ENCODE measurements around the gene RAF1. TPM values are rescaled to one million over a fixed set of nuclear protein-coding genes. Genes with fewer than 3 reads are reported as not detected.

Gene RAF1
- total and polyA plus RNA-seq, 2 donors (not counting 3 experiments of a cell fraction or from before 2014, with no cell fraction given), result 73.8 to 86.2 TPM

- no TSS peak for BruUV-seq (replicated peaks)
- Histone ChIP-seq H3K36me3 (ENCODE audit: control insufficient read depth in 2 of 2, extremely low read depth in 1 of 2, insufficient read depth in 2 of 2, low read length in 2 of 2) (no peaks in the 10 kb centered on the region), H2AFZ (ENCODE audit: low read depth, low read length) (no peak overlapping the region), H3K9me1 (replicated peaks; ENCODE audit: control insufficient read depth, extremely low read depth, insufficient read depth, low read length) (no peaks in the 10 kb centered on the region), H3K4me2 (ENCODE audit: insufficient read depth, low read length) (no peak overlapping the region), H3K4me1 (ENCODE audit: control insufficient read depth, extremely low read depth, insufficient read depth, low read length) (no peaks in the 10 kb centered on the region), H3K9me3 (replicated peaks; ENCODE audit: control insufficient read depth, insufficient read depth, low read length) (no peaks in the 10 kb centered on the region), H3K4me3 (replicated peaks in 1 of 3; ENCODE audit: insufficient read depth in 1 of 3, low read depth in 1 of 3, low read length in 3 of 3) (no peak overlapping the region), H3K9ac (replicated peaks; ENCODE audit: extremely low read depth, insufficient read depth, low read length) (no peak overlapping the region), H3K27me3 (ENCODE audit: control insufficient read depth in 2 of 2, insufficient read depth in 2 of 2, low read length in 2 of 2) (no peaks in the 10 kb centered on the region), H4K20me1 (replicated peaks; ENCODE audit: control insufficient read depth, extremely low read depth, insufficient read depth, low read length) (no peaks in the 10 kb centered on the region), H3K79me2 (ENCODE audit: control insufficient read depth, insufficient read depth, low read length) (no peaks in the 10 kb centered on the region), H3K27ac (ENCODE audit: insufficient read depth, low read depth, low read length) (no peak overlapping the region)
- FAIRE-seq, result no peak
- dilution Hi-C loops (cut with MboI; ENCODE audit: extremely low pct_ligation_motif_present, low sequenced_read_pairs), result no loop called here
- intact Hi-C loops (cut with micrococcal nuclease), result loop anchor here (1.0 kb wide), 2 partner anchors 14 to 186 kb away; no protein-coding TSS in a partner anchor
- TF ChIP-seq EZH2 (IDR thresholded peaks at IDR 0.05; ENCODE audit: borderline replicate concordance, low read depth, low read length, severe bottlenecking), result no peak
- TF ChIP-seq, protein P1, sequence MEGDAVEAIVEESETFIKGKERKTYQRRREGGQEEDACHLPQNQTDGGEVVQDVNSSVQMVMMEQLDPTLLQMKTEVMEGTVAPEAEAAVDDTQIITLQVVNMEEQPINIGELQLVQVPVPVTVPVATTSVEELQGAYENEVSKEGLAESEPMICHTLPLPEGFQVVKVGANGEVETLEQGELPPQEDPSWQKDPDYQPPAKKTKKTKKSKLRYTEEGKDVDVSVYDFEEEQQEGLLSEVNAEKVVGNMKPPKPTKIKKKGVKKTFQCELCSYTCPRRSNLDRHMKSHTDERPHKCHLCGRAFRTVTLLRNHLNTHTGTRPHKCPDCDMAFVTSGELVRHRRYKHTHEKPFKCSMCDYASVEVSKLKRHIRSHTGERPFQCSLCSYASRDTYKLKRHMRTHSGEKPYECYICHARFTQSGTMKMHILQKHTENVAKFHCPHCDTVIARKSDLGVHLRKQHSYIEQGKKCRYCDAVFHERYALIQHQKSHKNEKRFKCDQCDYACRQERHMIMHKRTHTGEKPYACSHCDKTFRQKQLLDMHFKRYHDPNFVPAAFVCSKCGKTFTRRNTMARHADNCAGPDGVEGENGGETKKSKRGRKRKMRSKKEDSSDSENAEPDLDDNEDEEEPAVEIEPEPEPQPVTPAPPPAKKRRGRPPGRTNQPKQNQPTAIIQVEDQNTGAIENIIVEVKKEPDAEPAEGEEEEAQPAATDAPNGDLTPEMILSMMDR (IDR thresholded peaks at IDR 0.05; ENCODE audit: extremely low read depth in 1 of 2, insufficient read depth in 1 of 2, low read depth in 1 of 2, low read length in 2 of 2), result no peak
- TF ChIP-seq POLR2AphosphoS5 (IDR thresholded peaks at IDR 0.05; ENCODE audit: insufficient read depth, low read depth, low read length), result no peak
- no peak for TF ChIP-seq MAX (IDR thresholded peaks at IDR 0.05; ENCODE audit: insufficient read depth, insufficient read length)
- no peak for TF ChIP-seq JUN (IDR thresholded peaks at IDR 0.05; ENCODE audit: borderline replicate concordance, insufficient read depth, insufficient read length, low read depth)
- TF ChIP-seq POLR2A (IDR thresholded peaks at IDR 0.05; ENCODE audit: low read depth, low read length), result no peak
- TF ChIP-seq GATA2 (IDR thresholded peaks at IDR 0.05; ENCODE audit: insufficient read depth, insufficient read length, low read depth, low read length), result no peak
- no peak for TF ChIP-seq FOS (IDR thresholded peaks at IDR 0.05; ENCODE audit: borderline replicate concordance, insufficient read depth, low read length)
- TF ChIP-seq MYC (IDR thresholded peaks at IDR 0.05; ENCODE audit: low read depth, low read length), result no peak
- CTCF ChIA-PET, result interaction anchor here (1.0 to 1.1 kb wide), 3 partner anchors 11 to 186 kb away, joined by 3 read pairs; no protein-coding TSS in a partner anchor
- POLR2A ChIA-PET, result no interaction called here
- DNase-seq (ENCODE audit: low read depth, low spot score), result no peak
These were observed 42.1 kb upstream of the RAF1 start for GRCh38 chr3:12705981-12706380.

Measured in endothelial cell of umbilical vein (primary cell).